HPDE6-E6E7 (cell line): Measurements from ENCODE around the gene OR52I2.

ENCODE experiments used
- DNase-seq: peaks from one replicate; pipeline ENCODE4 v3.0.0; 2011; ENCODE audit warnings: missing footprints; ENCODE audit errors: extremely low spot score

The OR52I2 gene

DNA sequence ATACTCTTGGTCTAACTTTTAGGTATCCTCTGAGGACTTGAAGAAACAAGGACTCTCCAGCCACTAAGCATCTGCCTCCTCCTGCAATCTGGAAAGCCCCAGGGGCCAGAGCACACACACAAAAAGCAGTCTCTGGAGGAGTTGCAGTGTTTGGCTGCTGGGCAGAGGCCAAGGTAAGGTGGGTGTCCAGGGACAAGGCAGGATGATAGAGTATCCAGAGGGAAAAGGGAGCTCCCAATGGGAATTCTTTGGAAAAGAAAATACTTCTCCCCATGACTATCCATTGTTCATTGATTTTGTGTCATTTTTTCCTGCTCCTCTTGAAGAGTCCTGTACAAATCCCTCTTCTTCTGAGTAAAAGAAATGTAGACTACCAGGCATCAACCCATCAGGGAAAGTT is at the start of gene OR52I2:
OR52I2 (plus strand) TSS at position 301 of the 400 bp plus-strand sequence.
- no peak for DNase-seq

GRCh38 chr11:4539603-4540219 is 41.8 kb upstream of the OR52I2 start:
- peak; percentile 13 for DNase-seq

GRCh38 chr11:4541071-4541470 is 40.5 kb upstream of the OR52I2 start:
- DNase-seq: no peak

DNA sequence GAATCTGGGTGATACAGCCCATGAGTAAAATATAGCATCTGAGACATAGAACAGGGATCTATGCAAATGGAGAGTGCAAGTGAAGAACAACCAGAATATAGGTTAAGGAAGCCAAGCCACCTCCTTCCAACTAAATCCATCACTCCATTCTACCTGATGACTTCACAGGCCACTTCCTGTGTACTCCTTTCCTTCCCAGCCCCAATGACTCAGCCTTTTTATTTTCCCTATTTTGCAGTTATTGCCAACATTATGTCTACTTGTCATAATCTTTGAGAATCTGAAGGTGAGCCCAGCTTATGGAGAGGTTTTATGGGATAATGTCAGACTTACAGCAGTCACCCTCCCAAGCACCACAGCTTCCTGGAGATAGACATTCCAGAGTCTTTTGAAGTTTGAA is 38.0 kb upstream of the OR52I2 start:
- DNase-seq: no peak

DNA sequence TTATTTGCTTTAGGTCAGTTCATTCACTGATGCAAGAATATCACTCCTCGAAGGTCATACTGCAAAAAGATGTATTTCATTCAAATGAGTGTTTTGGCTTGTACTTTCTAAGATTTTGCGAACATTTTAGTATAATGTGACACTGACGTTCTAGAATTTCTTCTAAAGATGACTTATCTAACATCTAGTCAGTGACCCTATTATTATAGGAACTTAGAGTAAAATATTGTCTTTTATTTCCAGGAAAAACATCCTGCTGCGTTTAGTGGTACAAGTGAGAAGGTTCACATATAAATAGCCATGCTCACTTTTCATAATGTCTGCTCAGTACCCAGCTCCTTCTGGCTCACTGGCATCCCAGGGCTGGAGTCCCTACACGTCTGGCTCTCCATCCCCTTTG is 36.7 kb upstream of the OR52I2 start, which contains the start of gene OR52M1:
OR52M1 (plus strand) TSS at position 301 of the 400 bp plus-strand sequence; CDS start at position 301, 0 bp downstream.
- DNase-seq: no peak

- DNase-seq: no peak
These were observed 34.7 kb upstream of the OR52I2 start for GRCh38 chr11:4546878-4547277.

DNA sequence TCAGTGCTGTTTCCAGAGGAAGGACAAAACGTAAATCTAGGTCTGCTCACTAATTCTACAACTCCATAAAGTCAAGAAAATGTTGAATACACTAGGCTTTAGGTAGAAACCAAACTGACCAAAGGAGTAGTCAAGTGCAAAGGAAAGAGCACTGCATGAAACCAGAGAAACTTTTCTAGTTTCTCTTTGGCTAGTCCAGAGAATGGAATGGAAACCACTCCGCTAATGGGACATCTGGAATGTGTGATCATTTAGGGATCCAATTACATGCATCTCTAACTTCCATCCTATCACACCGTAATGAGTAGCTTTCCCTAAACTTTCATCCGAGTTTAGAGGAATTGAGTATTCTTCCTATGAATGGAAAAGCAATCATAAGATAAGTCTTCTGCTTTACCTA is 34.1 kb upstream of the OR52I2 start:
- no peak for DNase-seq

- DNase-seq: no peak
These were observed 30.1 kb upstream of the OR52I2 start for GRCh38 chr11:4551346-4551979.

DNA sequence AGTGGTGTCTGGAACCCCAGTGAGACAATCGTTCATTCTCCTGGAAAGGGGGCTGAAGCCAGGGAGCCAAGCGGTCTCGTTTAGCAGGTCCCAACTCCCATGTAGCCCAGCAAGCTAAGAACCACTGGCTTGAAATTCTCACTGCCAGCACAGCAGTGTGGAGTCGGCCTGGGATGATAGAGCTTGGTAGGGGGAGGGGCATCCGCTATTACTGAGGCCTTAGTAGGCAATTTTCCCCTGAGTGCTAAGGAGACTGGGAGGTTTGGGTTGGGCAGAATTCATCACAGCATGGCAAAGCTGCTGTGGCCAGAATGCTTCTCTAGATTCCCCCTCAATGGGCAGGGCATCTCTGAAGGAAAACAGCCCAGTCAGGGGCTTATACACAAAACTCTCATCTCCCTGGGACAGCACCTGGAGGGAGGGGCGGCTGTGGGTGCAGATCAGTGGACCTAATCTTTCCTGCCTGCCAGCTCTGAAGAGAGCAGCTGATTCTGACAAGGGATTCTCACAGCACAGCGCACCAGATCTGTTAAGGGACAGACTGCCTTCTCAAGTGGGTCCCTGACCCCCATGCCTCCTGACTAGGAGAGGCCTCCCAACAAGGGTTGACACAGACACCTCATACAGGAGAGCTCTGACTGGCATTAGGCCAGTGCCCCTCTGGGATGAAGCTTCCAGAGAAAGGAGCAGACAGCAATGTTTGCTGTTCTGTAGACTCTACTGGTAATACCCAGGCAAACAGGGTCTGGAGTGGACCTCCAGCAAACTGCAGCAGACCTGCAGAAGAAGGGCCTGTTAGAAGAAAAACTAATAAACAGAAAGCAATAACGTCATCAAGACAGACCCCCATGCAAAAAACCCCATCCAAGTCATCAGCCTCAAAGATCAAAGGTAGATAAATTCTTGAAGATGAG is 21.8 kb upstream of the OR52I2 start:
- DNase-seq: no peak

DNA sequence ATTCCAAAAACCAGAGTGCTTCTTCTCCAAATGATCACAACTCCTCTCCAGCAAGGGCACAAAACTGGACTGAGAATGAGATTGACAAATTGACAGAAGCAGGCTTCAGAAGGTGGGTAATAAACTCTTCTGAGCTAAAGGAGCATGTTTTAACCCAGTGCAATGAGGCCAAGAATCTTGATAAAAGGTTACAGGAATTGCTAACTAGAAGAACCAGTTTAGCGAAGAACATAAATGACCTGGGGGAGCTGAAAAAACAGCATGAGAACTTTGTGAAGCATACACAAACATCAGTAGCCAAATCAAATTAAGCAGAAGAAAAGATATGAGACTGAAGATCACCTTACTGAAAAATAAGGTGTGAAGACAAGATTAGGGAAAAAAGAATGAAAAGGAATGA is 21.1 kb upstream of the OR52I2 start:
- DNase-seq: no peak

DNA sequence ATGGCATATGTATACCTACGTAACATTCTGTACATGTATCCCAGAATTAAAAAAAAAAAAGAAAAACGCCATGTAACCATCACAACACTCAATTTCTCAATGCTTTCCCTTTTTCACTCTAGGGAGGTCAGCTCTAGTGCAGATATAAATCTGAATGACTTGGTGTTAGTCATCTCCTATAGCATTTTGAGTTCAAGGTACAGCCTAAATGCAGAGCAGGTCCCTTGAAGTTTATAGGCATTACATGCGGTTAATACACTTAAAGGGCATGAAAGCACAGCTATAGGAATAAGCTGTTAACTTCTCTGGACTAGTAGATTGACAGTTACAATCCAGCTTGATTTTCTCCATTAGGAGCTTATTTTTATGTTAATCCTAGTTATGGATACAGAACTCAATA is 16.2 kb upstream of the OR52I2 start:
- DNase-seq: no peak

DNA sequence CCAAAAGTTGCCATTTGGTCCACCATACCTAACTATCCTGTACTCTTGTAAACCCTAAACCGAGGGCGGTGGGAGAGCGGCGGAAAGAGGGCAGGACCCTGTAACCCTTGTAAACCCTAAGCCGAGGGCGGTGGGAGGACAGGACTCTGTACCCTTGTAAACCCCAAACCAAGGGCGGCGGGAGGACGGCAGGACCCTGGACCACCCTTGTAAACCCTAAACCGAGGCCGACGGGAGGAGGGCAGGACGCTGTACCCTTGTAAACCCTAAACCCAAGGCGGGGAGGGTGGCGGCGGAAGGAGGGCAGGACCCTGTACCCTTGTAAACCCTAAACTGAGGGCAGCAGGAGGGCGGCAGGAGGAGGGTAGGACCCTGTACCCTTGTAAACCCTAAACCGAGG is 12.5 kb upstream of the OR52I2 start:
- no peak for DNase-seq

- DNase-seq: no peak
These were observed 4.7 kb upstream of the OR52I2 start for GRCh38 chr11:4576880-4577279.

DNA sequence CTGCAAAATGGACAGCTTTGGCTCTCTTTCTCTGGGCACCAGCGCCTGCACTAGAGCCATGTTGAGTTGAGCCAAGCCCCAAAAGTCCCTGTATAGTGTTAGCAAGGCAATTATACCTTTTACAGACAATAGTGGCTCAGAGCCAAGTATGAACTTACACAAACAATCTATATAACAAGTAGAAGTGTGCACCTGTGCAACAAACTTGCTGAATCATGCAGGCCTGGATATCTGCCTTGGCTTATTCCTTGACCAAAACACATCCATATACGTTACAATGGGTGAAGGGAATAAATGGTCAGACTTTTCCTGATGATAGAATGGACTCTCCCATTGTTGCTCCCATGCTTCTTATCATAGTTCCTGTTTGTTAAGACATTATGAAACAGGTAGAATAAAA is 3.8 kb upstream of the OR52I2 start:
- no peak for DNase-seq

GRCh38 chr11:4578624-4579023 is 2.9 kb upstream of the OR52I2 start:
- no peak for DNase-seq

DNA sequence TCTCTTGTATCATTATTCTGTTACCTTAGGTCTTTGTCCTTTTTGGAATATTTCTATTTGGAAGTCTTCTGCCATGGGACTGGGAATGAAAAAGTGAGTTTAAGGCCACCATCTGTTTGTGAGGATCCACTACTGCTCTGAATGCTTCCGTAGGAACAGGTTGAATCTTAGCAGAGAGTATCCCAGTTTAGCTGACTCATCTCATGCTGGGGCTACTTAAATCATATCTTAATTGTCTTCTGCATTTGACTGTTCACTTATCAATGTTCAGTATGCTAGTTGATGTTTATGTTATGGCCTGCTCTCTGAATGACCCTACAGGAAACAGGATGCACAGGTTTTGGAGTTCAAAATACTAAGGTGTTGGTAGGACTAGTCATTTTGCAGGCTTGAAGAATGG is 1.4 kb upstream of the OR52I2 start:
- no peak for DNase-seq

- no peak for DNase-seq
These were observed 7.5 kb downstream of the OR52I2 start for GRCh38 chr11:4589017-4589416.

DNA sequence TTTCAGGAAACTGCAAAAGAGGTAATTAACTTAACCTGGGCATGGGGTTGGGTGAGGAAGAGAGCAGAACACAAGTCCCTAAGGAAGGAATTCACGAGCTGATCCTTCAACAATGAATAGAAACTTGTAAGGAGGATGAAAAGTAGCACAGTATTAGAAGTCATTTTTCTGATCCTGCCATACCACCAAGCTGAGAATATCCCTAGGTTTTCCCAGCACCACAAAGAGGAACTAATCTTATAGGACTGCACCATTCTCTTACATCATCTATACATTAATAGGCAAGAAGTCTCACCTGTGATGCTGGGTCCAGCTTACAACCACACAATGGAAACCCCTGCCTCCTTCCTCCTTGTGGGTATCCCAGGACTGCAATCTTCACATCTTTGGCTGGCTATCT is 12.2 kb downstream of the OR52I2 start, which contains the start of gene OR52I1:
OR52I1 (plus strand) TSS at position 301 of the 400 bp plus-strand sequence; CDS start at position 301, 0 bp downstream.
- DNase-seq: no peak

- DNase-seq: no peak
These were observed 23.5 kb downstream of the OR52I2 start for GRCh38 chr11:4605057-4605456.

DNA sequence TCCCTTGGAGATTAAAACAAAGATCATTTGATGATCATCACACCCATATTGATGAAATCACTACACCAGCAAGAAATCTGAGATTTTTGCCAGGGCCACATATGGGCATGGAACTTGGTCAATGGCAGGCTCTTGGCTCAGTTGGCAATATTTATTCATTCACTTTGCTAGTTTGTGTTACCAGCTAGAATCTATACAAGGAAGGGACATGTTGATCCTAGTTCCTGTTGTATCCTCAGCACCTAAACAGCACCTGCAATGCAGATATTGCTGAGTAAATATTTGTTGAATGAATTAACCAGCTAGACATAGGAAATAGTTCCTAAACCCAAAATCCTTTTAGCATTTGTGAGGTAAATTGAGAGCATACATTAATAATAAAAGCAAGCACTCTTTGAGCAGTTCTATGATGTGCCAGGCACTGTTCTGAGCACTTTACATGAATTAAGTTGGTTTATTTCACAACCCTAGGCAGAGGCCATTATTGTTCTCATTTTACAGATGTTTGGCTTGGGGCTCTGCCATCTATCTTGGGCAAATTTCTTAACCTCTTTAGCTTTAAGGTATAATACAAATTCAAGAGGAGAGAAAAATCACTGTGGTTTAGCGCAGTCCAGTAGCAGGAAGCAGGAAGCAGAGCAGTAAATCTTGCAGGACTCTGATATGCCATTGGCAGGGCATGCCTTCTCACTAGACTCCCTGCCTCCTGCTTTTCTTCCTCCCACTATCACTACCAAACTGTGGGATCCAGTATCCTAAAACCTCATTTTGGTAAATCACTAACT is 24.9 kb downstream of the OR52I2 start:
- DNase-seq: no peak

GRCh38 chr11:4607096-4607495 is 25.6 kb downstream of the OR52I2 start:
- no peak for DNase-seq
